Glomerular visceral epithelial cell (primary cell): Measurements from ENCODE around the gene SPEG.
A peak's percentile ranks its signal among the peaks of the same experiment; 100 is the strongest.

Experiments used
- DNase-seq: peaks from one replicate; pipeline ENCODE4 v3.0.0-alpha.2; 2016; ENCODE audit errors: extremely low spot score

SPEG gene

DNA sequence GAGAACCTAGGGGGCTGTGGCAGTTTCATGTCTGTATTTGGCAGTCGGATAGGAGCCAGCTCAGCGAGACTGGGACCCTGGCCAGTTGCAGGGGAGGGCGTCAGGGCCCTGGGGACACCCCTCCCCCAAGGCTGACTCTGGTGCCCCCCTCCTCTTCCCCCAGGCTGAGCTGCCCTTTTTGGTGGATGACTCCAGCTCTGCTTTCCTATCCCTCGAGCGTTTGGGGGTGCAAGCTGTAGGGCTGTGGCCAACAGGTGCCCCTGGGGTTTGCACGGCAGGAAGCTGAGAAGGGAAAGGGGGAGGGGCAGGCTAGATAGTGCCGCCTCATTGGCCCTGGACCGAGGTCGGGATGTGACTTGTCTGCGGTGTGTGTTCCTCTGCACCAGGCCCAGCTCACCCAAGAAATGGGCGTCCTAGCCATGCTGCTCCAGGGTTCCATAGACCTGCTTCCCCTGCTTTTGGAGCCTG, 26.4 kb downstream of the SPEG start:
- no peak for DNase-seq

DNA sequence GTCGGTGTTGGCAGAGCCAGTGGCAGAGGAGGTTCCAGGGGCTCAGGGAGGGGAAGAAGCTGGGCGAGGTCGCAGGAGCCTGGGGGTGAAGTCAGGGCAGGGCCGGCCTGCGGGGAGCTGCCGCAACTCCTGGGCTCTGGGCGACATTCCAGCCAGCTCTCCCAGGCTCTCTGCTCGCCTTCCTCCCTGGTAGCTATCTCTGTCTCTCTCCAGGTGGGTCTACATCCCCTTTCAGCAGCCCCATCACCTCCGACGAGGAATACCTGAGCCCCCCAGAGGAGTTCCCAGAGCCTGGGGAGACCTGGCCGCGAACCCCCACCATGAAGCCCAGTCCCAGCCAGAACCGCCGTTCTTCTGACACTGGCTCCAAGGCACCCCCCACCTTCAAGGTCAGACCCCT, 27.0 kb downstream of the SPEG start:
- no peak for DNase-seq

DNA sequence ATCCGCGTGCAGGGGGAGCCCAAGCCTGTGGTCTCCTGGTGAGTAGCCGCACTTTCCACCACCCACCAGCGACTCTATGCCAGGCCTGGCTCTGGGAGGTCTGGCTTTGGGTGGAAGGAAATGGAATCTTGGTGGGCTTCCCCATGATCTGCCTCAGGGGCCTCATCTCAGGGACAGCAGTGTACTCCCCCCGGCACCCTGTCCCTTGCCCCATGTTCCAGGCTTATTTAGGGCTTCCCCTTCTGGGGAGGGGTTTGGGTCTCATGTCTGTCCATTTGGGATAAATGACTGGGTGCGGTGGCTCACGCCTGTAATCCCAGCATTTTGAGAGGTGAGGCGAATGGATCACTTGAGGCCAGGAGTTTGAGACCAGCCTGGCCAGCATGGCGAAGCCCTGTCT, 27.7 kb downstream of the SPEG start:
- no peak for DNase-seq

DNA sequence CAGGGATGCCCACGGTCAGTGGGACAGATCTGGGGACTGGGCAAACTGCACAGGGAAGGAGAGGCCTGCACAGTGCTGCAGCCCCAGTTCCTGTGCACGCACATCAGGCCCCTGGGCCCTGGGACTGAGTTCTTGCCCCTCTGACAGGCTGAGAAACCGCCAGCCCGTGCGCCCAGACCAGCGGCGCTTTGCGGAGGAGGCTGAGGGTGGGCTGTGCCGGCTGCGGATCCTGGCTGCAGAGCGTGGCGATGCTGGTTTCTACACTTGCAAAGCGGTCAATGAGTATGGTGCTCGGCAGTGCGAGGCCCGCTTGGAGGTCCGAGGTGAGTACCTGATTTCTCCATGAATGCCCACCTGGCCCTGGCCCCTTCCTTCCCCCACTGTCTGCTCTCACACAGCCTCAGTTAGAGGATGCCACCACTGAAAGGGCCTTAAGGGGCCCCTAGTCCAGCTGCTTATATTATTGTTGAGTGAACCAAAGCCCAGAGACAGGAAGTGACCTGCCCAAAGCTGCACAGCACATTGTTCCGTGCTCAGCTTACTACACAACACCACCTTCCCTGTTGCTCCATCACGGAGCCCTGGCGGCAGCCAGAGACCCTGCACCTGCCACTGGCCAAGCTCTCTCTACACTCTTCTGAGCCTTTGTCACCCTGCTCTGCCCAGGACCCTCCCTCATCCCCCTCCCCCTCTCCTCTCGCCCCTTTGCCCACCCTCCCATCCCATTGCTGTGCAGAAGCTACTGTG, 29.8 kb downstream of the SPEG start:
- DNase-seq = no peak

DNA sequence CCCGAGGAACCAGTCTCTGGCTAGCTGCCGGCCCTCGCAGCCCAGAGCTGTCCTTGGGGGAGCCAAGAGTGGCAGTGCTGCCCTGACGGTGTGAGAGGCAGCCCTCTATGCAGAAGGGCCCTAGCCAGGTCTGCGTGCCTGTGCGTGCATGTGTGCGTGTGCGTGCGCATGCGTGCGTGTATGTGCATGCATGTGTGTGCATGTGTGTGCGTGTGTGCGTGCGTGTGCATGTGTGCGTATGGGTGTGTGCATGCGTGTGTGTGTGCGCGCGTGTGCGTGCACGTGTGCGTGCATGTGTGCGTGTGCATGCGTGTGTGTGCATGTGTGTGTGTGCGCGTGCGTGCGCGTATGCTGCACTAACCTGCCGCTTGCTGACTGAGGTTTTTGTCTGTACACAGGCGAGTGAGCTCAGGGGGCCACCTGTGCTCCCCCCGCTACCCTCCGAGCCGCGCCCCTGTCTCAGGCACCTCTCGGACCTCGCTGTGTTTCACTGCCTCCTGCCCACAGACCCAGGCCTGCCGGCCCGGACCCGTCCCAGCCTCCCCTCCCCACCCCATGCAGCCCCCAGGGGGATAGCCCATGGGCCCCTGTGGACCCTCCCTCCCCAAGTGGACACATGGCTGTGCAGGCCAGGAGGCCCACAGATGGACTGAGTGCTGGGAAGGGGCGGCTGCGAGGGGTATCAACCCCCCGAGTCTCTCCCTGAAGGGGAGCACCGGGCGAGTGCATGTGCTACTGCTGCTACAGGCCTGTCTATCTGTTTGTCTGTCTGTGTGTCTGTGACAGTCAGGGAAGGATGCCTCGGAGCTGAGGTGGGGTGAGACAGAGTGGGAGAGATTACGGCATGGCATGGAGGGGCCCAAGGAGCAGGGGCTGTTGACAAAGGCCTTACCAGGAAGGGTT, 31.3 kb downstream of the SPEG start:
- no peak for DNase-seq

DNA sequence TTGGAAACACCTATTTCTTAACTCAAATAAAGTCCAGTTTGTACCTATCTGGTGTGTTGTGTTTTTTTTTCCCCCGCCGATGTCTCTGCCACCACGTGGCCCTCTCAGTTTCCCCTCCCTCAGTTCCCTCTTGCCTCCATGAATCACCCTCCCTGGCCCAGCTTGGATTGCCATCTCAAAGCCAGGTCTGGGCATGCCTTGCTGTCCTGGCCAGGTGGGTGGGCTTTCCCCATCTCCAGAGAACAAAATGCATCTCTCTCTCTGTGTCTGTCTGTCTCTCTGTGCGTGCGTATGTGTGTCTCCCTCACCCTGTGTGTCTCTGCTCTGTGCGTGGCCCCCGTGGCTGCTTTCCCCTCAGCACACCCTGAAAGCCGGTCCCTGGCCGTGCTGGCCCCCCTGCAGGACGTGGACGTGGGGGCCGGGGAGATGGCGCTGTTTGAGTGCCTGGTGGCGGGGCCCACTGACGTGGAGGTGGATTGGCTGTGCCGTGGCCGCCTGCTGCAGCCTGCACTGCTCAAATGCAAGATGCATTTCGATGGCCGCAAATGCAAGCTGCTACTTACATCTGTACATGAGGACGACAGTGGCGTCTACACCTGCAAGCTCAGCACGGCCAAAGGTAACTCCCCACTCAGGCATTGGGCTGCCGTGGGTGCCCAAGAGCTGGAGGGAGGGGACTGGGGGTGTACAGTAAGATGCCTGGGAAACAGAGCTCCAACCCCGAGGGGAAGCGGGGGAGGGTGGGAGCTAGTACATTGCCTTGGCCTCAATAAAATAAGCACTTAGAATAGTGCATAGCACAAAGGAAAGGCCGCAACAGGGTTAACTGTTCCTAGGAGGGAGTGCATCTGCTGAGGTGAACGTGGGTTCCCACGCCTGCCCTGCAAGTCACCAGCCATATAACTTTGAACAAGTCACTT, 32.4 kb downstream of the SPEG start:
- DNase-seq = no peak

DNA sequence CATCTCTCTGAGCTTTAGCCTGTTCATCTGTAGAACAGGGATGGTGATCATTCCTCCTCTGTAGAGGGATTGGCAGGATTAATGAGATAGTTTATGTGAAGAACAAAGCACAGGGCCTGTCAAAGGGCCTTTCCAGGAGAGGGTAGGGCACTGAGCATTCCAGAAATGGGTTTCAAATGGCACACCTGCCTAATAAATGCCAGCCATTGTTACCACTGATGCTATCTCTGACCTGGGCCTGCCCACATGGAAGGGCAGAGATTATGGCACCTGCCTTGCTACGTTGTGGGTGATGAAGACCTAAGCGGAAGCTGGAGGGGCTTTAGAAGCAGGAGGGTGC, 33.1 kb downstream of the SPEG start:
- DNase-seq = no peak

DNA sequence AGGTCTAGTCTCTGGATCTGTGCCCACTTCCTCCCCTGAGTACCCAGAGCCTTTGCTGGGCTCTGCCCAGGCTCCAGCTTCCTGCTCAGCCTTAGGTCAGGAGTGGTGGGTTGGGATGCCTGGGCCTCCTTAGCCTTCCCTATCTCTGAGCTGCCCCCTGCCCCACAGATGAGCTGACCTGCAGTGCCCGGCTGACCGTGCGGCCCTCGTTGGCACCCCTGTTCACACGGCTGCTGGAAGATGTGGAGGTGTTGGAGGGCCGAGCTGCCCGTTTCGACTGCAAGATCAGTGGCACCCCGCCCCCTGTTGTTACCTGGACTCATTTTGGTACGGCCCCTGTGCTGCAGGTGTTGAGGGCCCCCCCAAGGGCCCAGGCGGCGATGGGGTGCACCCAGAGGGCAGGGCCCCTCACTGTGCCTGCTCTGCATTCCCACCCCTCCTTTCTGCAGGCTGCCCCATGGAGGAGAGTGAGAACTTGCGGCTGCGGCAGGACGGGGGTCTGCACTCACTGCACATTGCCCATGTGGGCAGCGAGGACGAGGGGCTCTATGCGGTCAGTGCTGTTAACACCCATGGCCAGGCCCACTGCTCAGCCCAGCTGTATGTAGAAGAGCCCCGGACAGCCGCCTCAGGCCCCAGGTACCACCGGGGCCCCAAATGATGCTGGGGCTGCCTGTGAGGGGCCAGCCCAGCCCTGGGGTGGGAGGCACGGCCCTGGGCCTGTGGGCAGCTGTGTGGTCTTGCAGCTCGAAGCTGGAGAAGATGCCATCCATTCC, 34.0 kb downstream of the SPEG start:
- DNase-seq = no peak

DNA sequence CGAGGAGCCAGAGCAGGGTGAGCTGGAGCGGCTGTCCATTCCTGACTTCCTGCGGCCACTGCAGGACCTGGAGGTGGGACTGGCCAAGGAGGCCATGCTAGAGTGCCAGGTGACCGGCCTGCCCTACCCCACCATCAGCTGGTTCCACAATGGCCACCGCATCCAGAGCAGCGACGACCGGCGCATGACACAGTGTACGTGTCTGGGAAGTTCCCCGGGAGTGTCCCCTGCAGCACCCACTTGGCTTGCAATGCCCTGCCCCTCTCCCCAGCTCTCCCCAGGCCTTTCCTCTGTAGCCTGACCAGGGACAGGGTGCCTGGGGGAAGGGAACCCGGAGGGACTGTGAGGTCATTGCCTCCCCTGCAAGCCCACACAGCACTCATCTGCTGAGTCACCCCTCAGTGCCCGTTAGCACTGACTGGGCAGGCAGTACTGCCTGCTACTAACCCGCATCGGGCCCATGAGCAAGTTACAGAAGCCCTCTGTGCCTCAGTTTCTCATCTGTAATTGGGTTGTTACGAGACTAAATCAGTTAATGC, 34.6 kb downstream of the SPEG start:
- peak; percentile 83 for DNase-seq

DNA sequence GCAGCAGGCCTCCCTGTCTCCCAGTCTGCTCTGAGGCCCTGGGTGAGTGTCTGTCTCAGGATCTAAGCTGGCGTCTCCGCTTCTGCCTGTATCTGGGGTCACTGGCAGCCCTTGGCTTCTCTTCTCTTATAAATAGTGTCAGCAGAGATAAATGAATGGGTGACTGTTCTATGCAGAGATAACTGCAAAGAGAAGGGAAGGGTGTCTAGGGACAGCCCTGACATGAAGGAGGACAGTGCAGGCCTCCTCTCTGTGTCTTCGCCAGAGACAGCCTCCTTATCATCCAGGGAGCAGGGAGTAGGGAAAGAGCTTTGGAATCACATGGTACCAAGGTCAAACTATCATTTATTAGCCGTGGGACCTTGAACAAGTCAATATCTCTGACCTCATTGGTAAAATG, 35.8 kb downstream of the SPEG start:
- DNase-seq = no peak

DNA sequence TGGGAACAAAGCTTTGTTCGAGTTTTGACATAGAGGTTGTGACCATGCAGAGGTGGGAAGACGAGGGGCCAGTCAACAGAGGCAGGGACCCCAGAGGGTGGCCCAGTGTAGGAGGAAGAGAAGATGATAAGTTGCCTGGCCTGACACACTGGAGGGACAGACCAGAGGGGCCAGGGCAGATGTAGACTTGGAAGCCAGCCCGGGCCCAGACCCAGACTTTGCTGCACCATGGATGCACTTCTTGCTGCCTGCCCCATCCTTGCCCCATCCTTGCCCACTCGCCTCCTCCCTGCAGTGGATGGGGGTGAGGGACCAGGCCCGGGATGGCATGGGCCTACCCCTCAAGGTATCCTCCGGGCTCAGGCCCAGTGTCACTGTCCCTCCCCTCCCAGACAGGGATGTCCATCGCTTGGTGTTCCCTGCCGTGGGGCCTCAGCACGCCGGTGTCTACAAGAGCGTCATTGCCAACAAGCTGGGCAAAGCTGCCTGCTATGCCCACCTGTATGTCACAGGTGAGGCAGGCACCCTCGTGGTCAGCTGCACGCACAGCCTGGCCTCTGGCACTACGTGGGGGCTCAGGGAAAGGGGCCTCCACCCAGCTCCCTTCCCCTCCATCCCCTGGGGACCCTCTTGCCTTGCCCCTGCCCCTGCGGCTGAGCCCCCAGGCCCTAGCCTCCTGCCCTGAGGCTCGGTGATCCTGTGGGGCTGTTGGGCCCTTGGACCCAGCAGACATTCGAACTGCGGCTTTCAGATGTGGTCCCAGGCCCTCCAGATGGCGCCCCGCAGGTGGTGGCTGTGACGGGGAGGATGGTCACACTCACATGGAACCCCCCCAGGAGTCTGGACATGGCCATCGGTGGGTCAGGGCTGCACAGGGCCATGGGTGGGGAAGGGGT, 37.1 kb downstream of the SPEG start:
- DNase-seq = no peak

DNA sequence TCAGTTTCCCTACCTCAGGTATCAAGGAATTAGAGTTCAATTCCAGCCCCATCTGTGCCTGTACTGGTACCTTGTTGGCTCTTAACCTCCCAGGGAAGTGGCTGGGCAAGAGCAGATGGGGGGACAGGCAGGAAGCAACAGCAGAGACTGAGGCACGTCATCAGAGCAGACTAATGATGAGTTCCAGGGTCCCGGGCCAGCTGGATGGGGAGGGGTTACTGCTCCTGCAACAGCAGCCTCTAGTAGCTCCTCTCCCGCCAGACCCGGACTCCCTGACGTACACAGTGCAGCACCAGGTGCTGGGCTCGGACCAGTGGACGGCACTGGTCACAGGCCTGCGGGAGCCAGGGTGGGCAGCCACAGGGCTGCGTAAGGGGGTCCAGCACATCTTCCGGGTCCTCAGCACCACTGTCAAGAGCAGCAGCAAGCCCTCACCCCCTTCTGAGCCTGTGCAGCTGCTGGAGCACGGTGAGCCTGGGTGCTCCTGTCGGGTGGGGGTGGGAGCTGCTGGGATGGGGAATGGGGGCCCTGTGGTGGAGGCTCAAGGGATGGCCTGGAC, 38.1 kb downstream of the SPEG start:
- DNase-seq = no peak

DNA sequence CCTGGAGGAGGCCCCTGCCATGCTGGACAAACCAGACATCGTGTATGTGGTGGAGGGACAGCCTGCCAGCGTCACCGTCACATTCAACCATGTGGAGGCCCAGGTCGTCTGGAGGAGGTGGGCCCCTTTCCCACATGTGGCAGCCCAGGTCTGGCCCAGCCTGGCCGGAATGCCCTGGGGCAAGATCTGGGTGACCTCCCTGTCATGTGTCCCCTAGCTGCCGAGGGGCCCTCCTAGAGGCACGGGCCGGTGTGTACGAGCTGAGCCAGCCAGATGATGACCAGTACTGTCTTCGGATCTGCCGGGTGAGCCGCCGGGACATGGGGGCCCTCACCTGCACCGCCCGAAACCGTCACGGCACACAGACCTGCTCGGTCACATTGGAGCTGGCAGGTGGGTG, 38.9 kb downstream of the SPEG start:
- DNase-seq = no peak

DNA sequence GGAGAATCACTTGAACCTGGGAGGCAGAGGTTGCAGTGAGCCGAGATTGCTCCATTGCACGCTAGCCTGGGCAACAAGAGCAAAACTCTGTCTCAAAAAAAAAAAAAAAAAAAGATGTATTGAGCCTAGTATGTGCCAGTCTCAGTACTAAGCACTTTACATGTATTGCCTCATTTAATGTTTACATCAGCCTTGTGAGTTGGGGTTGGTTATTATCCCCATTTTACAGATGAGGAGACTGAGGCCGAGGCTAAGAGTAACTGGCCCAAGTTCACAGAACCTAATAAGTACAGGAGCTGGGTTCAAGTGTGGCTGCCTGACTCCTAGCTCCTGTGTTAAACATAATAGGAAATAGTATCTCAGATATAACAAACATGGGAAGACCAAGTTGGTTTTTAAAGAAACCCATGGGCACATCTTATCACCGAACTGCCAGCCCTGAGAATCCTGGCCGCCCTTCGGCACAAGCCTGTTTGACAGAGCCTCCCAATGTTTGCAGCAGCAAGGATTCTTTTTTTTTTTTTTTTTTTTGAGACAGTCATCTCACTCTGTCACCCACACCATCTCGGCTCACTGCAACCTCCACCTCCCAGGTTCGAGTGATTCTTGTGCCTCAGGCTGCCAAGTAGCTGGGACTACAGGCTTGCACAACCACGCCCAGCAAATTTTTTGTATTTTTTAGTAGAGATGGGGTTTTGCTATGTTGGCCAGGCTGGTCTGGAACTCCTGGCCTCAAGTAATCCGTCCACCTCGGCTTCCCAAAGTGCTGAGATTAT, 39.8 kb downstream of the SPEG start:
- DNase-seq = no peak

DNA sequence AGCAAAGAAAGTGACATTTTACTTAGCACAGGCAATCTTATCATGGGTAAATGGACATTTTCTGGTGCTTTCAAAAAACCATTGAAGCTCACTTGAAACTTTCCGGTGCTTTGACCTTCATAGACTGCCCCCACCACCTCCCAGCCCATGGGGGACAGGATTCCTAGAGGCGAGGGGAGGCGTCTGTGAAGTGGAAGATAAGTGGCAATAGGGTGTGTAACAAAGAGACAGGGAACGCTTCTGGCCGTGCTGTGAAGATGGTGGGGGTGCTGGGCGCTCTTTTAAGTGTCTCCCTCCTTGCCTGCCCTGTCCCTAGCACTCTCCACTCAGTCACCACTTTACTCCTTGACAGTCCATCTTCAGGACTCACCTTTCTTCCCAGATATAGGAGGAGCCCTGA, 40.6 kb downstream of the SPEG start:
- DNase-seq = no peak

DNA sequence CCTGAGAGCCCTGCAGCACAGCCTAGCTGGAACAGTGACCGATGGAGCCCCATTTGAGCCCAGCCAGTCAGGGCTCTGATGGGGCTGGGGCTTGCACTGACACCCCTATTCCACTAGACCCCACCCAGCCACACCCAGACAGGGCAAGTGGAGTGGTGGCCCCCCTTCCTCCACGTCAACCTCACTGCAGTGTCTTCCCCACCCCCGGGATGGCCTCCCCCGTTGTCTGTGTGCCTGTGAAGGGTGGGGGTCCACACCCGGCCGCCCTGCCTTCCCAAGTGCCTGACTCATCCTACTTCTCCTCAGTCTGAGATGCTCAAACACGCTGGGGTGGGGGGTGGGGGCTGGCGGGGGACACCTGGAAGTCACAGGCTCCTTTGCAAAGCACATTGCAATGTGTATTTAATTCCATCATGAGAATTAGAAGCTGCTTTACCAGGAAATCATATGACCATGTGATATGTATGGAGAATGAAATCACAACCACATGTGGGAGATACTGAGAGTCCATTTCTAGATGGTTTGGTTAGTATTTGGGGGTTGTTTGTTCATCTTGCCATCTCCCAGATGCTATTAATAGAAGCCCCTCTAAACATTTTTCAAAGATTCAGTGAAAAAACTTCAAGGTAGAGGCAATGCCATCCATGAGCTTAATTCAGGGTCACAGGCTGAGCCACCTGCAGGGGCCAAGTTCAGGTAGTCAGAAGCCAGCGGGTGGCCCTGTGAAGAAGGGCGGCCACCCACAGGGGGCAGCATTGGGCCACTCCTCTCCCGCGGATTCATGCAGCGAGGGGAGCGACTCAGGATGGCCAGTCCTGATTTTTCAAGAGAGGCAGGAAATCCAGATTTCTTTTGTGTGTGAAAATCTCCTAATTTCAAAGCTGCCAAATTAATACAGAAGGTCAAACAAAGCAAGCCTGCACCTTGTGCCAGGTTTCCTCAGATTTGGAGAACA, 41.3 kb downstream of the SPEG start:
- DNase-seq = peak; percentile 54

DNA sequence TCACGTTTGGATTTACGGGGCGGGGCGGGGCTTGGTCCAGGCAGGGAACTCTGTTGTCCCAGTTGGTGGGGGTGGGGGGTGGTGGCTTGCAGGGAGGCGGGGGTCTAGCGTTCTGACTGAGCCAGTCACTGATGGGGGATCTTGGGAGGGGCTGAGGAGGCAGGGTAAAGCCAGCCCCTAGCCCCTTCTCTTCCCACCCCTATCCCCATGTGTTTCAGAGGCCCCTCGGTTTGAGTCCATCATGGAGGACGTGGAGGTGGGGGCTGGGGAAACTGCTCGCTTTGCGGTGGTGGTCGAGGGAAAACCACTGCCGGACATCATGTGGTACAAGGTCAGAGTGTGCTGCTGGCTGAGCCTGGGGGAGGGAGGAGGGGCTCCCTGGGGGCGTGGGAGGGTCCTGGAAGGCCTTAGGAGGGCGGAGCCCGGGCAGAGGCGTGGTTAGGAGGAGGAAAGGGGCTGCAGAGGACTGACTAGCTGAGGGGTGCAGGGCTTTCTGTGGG, 42.1 kb downstream of the SPEG start:
- DNase-seq = no peak

DNA sequence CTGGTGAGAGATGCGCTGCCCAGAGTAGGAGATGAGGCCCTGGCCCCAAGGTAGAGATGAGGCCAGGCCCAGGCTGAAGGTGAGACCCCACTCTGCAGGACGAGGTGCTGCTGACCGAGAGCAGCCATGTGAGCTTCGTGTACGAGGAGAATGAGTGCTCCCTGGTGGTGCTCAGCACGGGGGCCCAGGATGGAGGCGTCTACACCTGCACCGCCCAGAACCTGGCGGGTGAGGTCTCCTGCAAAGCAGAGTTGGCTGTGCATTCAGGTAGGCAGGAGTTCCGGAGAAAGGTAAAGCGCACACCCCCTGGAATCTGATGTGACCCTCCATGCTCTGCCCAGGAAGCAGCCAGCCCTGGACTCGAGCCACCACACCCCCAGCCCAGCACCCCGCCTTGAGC, 42.5 kb downstream of the SPEG start:
- DNase-seq = no peak
